NCI-H345 treated with DMSO at 0.1 percent for 48 hours (cell line): ENCODE results near the gene NAT16.
"Not testable (repeated sequence)": the region's sequence is repeated elsewhere in the genome, so short reads cannot be mapped to it uniquely, and the experiment has no call there.

ENCODE experiments used
- DNase-seq: peaks from one replicate; lab custom pipeline; 2025; ENCODE audit not compliant: unreplicated experiment; lab: John Stamatoyannopoulos, UW

The NAT16 gene

GRCh38 chr7:101160910-101161309, 19.2 kb downstream of the NAT16 start:
- no peak for DNase-seq

GRCh38 chr7:101159696-101160674, 20.1 kb downstream of the NAT16 start:
- no peak for DNase-seq

- DNase-seq = no peak
Measured at GRCh38 chr7:101156866-101157589, 23.1 kb downstream of the NAT16 start.

- DNase-seq = no peak
Measured at GRCh38 chr7:101156277-101156676, 23.8 kb downstream of the NAT16 start.

GRCh38 chr7:101155303-101155702, 24.8 kb downstream of the NAT16 start:
- no peak for DNase-seq

- no peak for DNase-seq
Measured at GRCh38 chr7:101154693-101155102, 25.4 kb downstream of the NAT16 start.

- DNase-seq = peak; percentile 76
Measured at GRCh38 chr7:101153969-101154692, 26.0 kb downstream of the NAT16 start, which contains the start of gene AP1S1. TSS of gene AP1S1 (plus strand) at chr7:101154476. CDS start at chr7:101154515, 39 bp downstream.

GRCh38 chr7:101151908-101152651, 28.0 kb downstream of the NAT16 start:
- DNase-seq = no peak

GRCh38 chr7:101140746-101141382, 39.2 kb downstream of the NAT16 start:
- DNase-seq = no peak

GRCh38 chr7:101140339-101140699, 39.8 kb downstream of the NAT16 start:
- DNase-seq = no peak

GRCh38 chr7:101138213-101138870, 41.8 kb downstream of the NAT16 start:
- no peak for DNase-seq

GRCh38 chr7:101137651-101138212, 42.4 kb downstream of the NAT16 start:
- no peak for DNase-seq

- no peak for DNase-seq
Measured at GRCh38 chr7:101134399-101134980, 45.6 kb downstream of the NAT16 start.

- DNase-seq = no peak
Measured at GRCh38 chr7:101133621-101134398, 46.3 kb downstream of the NAT16 start.

GRCh38 chr7:101132626-101133600, 47.2 kb downstream of the NAT16 start:
- not testable (repeated sequence) for DNase-seq

GRCh38 chr7:101129603-101130117, 50.4 kb downstream of the NAT16 start:
- no peak for DNase-seq
